Hematopoietic multipotent progenitor cell treated with erythropoietin and hydrocortisone succinate and interleukin-3 and kit ligand, for 15 days (in vitro differentiated cells): ENCODE measurements around the gene PSD.

Experiments
- DNase-seq: peaks from one replicate; pipeline ENCODE4 v3.0.0-alpha.2; 2015; ENCODE audit warnings: low spot score

PSD gene

DNA sequence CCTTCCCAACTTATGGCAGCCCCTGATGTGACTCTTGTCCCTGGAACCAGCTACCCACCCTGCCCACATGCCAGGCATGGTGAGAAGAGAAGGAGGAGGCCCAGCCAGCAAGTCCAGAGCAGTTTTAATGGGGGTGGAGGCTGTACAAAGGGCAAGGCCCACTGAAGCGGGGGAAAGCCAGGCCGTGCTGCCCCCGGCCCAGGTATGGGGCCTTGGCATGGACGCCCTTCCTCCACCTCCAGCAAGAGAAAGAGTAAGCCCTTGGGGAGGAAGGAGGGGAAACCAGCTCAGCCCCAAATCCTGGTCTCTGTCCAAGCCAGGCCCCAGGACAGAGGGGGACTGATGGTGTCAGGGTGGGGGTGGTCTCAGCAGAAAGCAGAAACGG lies 16.1 kb downstream of the PSD start:
- no peak for DNase-seq

DNA sequence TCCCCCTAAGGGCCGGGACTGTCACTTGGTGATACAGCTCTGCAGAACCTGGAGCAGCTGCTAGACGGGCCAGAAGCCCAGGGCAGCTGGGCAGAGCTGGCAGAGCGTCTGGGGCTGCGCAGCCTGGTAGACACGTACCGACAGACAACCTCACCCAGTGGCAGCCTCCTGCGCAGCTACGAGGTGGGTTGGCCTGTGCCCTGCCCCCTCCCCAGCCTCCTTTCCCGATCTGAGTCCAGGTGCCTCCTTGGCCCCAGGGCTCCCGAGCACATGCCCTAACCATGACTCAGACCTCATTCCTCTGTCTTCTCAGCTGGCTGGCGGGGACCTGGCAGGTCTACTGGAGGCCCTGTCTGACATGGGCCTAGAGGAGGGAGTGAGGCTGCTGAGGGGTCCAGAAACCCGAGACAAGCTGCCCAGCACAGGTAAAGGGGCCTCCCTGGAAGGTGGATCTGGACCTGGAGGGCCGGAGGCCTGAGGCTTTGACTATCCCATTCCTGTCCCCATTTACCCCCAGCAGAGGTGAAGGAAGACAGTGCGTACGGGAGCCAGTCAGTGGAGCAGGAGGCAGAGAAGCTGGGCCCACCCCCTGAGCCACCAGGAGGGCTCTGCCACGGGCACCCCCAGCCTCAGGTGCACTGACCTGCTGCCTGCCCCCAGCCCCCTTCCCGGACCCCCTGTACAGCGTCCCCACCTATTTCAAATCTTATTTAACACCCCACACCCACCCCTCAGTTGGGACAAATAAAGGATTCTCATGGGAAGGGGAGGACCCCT lies 16.7 kb downstream of the PSD start:
- no peak for DNase-seq

DNA sequence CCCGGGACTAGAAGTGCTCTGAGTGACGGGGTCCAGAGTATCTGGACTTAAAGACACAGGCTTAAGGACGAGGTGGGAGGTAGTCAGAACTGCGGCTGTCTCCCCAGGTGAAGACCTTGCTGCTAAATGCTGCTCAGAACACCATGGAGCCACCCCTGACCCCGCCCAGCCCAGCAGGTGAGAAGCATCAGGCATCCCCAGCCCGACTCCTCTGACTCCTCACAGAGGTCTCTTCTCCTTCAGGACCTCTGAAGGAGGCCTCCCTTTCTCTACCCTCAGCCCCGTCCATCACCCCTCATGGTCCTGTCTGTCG lies 17.3 kb downstream of the PSD start:
- DNase-seq: no peak

DNA sequence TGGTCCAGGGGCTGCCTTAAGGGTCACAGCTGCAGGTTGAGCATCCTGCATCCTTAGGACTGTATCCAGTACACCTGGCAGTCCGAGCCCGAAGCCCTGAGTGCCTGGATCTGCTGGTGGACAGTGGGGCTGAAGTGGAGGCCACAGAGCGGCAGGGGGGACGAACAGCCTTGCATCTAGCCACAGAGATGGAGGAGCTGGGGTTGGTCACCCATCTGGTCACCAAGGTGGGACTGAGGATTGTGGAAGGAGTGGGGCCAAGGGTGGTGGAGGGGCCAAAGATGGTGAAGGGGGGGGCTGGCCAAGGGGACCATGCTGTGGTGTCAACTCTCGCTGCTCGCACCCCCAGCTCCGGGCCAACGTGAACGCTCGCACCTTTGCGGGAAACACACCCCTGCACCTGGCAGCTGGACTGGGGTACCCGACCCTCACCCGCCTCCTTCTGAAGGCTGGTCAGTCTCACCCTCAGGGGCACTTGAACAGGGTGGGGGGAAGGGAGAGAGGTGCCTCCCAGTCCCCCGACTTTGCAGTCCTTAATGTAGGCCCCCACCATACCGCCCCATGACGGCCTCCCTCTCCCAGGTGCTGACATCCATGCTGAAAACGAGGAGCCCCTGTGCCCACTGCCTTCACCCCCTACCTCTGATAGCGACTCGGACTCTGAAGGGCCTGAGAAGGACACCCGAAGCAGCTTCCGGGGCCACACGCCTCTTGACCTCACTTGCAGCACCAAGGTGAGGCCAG lies 17.8 kb downstream of the PSD start:
- no peak for DNase-seq

DNA sequence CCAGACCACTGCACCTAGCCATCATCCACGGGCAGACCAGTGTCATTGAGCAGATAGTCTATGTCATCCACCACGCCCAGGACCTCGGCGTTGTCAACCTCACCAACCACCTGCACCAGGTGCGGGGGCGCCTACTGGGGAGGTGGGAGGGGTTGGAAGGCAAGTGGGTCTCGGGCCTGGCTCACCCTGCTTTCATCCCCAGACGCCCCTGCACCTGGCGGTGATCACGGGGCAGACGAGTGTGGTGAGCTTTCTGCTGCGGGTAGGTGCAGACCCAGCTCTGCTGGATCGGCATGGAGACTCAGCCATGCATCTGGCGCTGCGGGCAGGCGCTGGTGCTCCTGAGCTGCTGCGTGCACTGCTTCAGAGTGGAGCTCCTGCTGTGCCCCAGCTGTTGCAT lies 18.5 kb downstream of the PSD start:
- no peak for DNase-seq

DNA sequence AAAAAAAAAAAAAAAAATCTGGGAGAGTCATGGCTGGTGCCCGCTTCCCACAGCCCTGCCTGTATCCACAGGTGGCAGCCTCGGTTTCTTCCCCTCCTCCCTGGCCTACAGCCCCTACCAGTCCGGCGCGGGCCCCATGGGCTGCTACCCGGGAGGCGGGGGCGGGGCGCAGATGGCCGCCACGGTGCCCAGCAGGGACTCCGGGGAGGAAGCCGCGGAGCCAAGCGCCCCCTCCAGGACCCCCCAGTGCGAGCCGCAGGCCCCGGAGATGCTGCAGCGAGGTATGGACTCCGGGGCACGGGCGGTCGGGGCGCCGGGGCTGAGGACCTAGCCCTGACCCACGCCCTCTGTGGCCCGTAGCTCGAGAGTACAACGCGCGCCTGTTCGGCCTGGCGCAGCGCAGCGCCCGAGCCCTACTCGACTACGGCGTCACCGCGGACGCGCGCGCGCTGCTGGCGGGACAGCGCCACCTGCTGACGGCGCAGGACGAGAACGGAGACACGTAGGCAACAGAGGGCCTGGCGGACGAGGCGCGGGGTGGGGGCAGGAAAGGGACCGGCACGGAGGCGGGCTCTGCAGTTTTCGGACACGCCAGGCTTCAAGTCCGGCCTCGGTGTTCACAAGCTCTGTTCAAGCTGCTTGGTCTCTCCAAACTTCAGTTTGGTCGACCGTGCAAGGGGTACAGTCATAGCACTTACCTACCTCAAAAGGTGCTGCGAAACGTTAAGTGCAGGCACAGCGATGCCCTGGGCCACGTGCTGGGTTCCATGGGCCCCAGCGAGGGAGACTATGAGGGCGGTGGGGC lies 19.2 kb downstream of the PSD start:
- peak; percentile 85 for DNase-seq

DNA sequence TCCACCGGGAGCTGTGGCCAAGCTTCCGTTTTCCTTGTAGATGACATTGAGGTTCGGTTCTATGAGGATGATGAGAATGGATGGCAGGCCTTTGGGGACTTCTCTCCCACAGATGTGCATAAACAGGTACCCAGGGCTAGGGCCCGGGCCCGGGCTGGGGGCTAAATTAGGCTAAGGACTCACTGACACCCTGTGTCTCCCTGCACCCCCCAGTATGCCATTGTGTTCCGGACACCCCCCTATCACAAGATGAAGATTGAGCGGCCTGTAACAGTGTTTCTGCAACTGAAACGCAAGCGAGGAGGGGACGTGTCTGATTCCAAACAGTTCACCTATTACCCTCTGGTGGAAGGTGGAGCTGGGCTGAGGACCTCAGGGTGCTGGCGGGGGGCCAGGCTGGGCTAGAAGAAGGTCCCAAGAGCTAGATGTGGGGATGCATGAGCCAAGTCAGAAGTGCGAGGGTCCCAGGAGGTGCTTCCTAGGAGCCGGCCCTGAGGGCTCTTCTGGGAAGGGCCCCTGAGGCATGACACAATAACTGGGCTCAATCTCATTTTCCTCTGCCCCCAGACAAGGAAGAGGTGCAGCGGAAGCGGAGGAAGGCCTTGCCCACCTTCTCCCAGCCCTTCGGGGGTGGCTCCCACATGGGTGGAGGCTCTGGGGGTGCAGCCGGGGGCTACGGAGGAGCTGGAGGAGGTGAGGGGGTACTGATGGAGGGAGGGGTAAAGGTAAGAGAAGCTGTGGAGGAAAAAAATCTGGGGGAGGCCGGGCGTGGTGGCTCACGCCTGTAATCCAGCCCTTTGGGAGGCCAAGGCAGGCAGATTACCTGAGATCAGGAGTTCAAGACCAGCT lies 20.2 kb downstream of the PSD start:
- no peak for DNase-seq

DNA sequence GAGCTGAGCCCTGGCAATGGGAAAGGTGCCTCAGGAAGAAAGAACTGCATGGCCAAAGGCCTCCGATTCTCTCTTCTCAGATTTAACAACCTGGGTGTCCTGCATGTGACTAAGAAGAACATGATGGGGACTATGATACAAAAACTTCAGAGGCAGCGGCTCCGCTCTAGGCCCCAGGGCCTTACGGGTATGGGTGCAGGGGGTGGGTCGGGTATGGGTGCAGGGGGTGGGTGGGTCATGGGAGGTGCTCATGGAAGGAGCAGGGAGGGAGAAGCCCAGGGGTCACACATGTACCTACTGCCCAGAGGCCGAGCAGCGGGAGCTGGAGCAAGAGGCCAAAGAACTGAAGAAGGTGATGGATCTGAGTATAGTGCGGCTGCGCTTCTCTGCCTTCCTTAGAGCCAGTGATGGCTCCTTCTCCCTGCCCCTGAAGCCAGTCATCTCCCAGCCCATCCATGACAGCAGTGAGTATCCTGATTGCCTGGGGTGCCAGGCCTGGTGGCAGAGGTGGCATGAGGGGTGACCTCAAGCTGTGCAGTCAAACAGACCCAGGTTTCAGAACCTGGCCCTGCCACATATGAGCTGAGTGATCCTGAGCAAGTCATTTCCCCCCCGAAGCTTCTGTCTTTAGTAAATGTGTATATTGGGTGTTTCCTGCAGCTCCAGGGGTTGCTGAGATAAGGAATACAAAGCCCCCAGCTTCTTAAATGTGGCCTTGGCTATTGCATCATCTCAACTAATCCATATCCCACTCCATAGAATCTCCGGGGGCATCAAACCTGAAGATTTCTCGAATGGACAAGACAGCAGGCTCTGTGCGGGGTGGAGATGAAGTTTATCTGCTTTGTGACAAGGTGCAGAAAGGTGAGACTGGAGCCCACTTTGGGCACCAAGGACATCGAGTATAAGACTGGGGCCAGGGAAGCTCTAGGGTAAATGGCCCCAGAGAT lies 21.1 kb downstream of the PSD start:
- DNase-seq: no peak

DNA sequence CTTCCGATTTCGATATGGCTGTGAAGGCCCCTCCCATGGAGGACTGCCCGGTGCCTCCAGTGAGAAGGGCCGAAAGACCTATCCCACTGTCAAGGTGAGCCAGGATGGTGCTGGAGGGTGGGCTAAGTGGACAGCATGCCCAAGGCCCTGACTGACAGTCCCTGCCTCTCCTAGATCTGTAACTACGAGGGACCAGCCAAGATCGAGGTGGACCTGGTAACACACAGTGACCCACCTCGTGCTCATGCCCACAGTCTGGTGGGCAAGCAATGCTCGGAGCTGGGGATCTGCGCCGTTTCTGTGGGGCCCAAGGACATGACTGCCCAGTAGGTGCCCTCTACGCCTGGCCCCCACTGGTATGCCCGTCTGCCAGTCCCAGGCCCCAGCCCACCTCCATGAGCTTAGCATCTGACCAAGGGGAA lies 21.8 kb downstream of the PSD start:
- DNase-seq: no peak

DNA sequence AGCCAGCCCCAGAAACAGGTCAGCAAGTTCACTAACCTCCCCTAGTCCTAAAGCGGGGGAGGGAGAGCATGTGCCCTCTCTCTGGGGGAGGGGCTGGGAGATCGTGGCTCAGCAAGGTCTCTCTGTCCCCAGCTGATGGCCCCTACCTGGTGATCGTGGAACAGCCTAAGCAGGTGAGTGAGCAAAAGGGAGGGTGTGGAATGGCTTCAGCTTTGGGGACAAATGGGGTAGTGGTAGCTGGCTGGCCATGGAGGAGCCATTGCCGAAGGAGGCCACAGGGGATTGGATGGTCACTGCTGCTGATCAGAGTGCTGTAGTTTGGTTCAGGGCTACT lies 22.3 kb downstream of the PSD start:
- no peak for DNase-seq

DNA sequence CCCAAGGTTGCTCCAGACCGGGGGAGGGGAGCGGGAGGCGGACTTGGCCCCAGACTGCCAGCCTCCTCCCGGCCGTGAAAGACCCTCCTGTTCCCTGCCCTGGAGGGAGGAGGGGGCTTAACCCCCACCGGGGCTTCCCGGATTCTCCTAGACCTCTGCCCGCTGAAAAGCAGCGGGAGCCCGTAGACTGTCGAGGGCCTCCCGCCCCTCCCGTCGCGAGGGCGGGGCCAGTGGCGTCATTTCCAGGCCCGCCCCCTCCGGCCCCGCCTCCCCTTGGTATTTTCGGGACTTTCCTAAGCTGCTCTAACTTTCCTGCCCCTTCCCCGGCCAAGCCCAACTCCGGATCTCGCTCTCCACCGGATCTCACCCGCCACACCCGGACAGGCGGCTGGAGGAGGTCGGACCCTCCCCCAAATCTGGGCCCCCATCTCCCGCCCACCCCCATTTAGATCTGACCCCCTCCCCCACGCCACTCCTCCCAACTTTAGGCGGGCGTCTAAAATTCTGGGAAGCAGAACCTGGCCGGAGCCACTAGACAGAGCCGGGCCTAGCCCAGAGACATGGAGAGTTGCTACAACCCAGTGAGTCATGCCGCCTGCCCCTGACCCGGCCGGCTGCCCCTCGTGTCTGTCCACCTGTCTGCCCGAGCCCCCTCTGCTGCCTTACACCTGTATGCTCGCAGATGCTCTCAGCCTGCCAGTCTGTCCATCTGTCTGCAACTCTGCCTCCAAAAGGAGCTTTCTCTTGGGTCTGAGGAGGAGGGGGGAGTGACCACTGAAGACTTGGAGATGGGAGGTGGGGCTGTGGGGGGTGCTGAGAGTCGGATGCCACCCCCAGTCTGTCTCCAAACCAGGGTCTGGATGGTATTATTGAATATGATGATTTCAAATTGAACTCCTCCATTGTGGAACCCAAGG lies 22.9 kb downstream of the PSD start, which contains the start of gene NFKB2:
Gene NFKB2 (plus strand): TSS at position 306 of the 917 bp plus-strand sequence. CDS start 255 bp downstream, at position 561.
- peak; percentile 89 for DNase-seq

DNA sequence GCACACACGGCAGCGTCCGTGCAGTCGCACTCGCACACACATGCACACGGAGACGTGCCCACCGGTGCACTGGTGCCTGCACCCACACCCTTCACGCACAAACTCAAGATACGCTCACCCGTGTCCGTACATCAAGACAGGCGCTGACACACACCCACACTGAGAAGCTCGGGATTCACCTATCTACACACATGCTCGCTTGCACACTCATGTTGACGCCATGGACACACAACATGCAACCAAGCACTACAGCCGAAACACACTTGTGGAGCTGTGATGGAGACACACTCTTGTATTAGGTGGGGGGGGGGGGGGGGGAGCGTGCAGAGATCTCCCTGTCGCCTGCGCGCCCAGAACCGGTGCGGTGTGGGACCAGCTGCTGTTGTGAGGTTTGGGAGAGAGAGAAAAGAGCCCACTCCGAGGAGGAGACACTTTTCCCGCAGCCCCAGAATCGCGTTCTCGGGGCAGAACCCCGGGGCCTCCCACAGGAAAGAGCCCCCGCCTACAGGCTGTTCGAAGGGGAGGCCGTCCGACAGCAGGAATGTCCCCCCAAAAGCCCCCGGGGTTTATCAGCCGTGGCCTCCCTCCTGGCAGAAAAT lies 23.7 kb downstream of the PSD start:
- DNase-seq: peak; percentile 50

DNA sequence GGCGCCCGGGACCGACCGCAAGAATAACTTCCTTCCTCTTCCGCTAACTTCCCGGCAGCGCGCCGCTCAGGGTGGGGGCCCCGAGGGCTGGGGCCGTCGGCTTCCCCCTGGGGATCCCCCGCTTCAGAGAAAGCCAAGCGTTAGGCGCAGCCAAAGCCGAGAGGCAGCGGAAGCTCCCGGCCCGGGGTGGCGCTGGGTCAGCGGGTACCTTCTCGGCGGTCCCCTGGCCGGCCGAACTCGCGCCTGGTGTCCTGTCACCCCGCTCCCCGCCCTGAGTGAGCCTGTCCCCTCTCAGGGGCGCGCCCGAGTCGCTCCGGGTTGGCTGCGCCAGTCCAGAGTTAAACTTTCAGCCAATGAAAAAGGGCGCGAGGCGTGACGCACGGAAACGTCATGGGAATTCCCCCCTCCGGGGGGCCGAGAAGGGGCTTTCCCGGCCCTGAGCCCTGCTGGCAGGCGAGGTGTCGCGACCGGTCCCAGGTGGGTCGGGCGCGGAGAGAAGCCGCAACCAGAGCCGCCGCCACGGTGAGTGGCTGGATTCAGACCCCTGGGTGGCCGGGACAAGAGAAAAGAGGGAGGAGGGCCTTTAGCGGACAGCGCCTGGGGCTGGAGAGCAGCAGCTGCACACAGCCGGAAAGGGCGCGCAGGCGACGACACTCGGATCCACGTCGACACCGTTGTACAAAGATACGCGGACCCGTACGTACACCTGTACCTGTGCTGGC lies 24.3 kb downstream of the PSD start:
- DNase-seq: peak; percentile 90

DNA sequence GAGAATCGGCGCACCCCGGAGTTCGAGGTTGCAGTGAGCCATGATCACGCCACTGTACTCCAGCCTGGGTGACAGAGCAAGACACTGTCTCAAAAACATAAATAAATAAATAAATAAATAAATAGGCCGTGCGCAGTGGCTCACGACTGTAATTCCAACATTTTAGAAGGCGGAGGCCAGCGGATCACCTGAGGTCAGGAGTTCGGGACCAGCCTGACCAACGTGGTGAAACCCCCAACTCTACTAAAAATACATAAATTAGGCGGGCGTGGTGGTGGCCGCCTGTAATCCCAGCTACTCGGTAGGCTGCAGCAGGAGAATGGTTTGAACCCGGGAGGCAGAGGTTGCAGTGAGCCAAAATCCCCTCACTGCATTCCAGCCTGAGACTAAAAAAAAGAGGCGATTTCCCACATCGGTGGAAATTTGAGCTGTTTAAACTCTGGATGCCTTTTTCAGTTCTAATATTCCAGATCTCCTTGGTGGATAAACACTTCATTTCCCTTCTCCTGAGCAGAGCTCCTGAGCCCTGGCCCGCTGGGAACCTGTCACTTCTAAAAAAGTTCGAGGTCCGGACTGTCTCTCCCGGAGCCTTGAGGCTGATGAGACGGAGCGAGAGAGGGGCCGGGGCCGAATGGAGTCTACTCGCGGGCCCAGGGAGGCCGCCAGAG lies 25.0 kb downstream of the PSD start:
- no peak for DNase-seq

DNA sequence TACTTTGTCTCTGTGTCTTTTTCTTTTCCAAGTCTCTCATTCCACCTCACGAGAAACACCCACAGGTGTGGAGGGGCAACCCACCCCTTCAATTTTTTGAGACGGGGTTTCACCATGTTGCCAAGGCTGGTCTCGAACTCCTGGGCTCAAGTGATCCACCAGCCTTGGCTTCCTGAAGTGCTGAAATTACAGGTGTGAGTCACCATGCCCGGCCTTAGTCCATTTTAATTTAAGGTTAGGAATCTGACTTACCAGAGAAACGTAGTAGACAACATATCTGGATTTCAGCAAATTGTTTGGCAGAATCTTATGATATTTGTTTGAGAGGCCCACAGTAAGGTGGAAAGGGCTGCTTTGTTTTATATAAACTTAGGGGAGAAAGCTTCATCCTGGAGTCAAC lies 26.3 kb downstream of the PSD start:
- no peak for DNase-seq

DNA sequence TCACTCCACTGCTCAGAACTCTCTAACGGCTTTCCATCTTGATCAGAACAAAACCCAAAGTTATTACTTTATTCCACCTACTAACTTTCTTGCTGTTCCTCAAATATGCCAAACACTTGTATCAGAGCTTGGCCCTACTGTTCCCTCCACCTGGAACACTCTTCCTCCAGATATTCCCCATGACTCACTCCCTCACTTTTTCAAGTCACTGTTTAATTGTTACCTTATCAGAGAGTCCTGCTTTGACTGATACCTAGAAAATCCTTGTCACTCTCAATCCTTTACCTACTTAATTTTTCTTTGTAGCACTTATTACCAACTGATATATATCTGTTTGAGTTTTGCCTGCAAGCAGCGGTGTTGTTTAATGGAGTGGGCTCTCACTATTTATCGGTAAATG lies 28.7 kb downstream of the PSD start:
- DNase-seq: no peak

DNA sequence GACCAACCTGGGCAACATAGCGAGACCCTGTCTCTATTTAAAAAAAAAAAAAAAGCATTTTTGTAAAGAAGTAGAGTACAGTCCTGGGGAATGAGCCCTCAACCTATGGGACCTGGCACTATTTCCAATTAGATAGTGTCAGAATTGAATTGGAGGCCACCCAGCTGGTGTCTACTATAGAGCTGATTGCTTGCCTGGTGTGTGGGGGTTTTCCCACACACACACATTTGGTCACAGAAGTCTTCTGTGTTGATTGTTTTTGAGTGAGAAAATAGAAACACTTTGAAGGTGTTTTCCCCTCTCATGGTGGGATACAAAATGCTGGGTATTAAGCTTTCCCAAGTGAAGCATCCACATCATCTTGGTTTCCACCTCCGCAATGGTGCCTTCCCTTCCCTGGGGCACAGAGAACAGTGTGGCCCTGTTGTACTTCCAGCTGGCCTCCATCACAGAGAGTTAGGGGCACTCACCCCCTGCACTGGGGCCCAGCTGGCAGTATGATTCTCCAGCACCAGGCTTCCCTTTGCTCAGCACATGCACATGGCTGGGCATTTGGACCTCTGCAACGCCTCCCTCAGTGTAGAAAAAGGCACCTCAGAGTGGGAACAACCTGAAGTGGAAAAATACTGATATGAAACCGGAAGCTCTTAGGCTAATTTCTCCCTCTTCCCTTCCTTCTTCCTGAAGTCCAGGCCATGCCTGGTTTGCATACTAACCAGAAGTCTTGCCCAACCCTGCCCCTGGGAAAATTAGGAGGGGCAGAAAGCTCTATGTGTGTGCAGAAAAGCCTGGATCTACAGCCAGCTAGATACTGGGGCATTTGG lies 33.8 kb downstream of the PSD start:
- no peak for DNase-seq
